GM18867 (cell line): Measurements from ENCODE around the gene POLR3K.

ENCODE experiments used
- ATAC-seq: cut with Tn5 transposase; IDR thresholded peaks from one replicate; pipeline ENCODE4 v1.9.1; 2021; ENCODE audit warnings: mild to moderate bottlenecking, moderate library complexity; ENCODE audit not compliant: unreplicated experiment

The POLR3K gene

GRCh38 chr16:79151-80054 is 26.0 kb upstream of the POLR3K start:
- no peak for ATAC-seq

GRCh38 chr16:78444-79150 is 25.2 kb upstream of the POLR3K start:
- ATAC-seq: peak; percentile 18

- peak; percentile 70 for ATAC-seq
These were observed 24.5 kb upstream of the POLR3K start, which contains the start of gene MPG for GRCh38 chr16:77807-78443. Gene MPG (plus strand): TSS chr16:78225. CDS start chr16:78310, 85 bp downstream.

- peak; percentile 19 for ATAC-seq
These were observed 23.9 kb upstream of the POLR3K start for GRCh38 chr16:77273-77806.

GRCh38 chr16:76535-77272 is 23.3 kb upstream of the POLR3K start:
- ATAC-seq: no peak

GRCh38 chr16:75580-76501 is 22.4 kb upstream of the POLR3K start:
- ATAC-seq: no peak

GRCh38 chr16:74747-75334 is 21.4 kb upstream of the POLR3K start:
- ATAC-seq: no peak

GRCh38 chr16:74051-74746 is 20.8 kb upstream of the POLR3K start:
- ATAC-seq: no peak

- no peak for ATAC-seq
These were observed 19.4 kb upstream of the POLR3K start, which contains the start of gene RHBDF1 for GRCh38 chr16:72561-73548. Gene RHBDF1 (minus strand): TSS chr16:72631. CDS start chr16:65015, 7,616 bp downstream.

GRCh38 chr16:71540-72401 is 18.4 kb upstream of the POLR3K start:
- no peak for ATAC-seq

- no peak for ATAC-seq
These were observed 17.8 kb upstream of the POLR3K start for GRCh38 chr16:71210-71539.

GRCh38 chr16:69181-69580 is 15.8 kb upstream of the POLR3K start:
- no peak for ATAC-seq

GRCh38 chr16:67884-68789 is 14.7 kb upstream of the POLR3K start:
- ATAC-seq: no peak

GRCh38 chr16:67183-67791 is 13.9 kb upstream of the POLR3K start:
- no peak for ATAC-seq
